Measurements from ENCODE around the gene SHISA2. TPM values are rescaled to one million over a fixed set of nuclear protein-coding genes. Genes with fewer than 3 reads are reported as not detected.

SHISA2 gene
- total RNA-seq, 3 donors from 2014 or later (not counting 1 experiment from before 2014, with no cell fraction given), result 0.11 TPM; not detected in 2

DNA sequence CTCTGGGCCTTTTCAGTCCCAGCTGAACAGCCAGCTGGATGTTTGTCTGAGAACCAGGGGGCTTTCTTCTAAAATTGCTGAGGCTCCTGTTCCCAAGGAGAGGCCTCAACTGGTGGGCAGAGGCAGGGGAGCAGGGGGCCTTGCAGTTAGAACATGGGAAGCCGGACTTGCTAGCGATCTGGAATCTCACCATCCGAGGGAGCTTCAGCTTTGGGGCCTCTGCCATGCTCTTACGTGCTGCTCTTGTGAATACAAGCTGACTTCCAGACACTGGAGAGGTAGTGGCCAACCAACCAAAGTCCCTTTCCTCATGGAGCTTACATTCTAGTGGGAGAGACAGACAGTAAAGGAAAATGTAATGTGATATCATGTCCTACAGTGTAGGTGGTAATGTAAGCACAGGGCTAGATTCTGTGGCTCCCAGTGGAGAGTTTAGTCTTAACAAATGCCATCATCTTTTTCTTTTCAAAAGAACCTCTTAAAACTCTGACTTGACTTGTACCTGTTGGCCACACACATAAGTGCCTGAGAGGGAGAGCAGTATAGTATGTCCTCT, 22.2 kb downstream of the SHISA2 start:
- no peak overlapping the region for H3K27ac Mint-ChIP-seq

DNA sequence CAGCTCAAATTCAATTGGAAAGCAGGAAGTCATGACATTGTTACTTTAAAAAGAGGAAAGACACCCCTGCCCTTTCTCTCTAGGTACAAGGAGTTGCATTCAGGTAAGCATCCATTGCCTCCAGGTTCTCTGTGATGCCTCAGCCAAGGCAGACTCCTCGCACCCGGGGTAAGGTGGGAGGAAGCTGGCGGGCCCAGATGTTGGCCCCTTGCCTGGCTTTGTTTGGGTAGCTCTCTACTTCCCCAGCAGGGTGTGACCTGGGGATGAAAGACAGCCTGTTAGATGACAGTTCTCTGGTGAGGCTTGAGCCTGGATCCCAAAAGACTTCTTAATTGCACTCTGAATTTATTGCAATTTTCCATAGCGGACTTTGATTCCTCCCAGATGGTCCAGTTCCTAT, 25.6 kb downstream of the SHISA2 start:
- Histone ChIP-seq H3K36me3 (ENCODE audit: control insufficient read depth, insufficient read depth, low read length) (no peaks in the 10 kb centered on the region), H3K27me3 (ENCODE audit: control insufficient read depth, insufficient read depth, low read length) (no peaks in the 10 kb centered on the region), H3K4me1 (ENCODE audit: control insufficient read depth, insufficient read depth, low read length) (no peaks in the 10 kb centered on the region), H3K4me3 (ENCODE audit: low read length) (no peak overlapping the region), H3K27ac (ENCODE audit: low read length) (no peak overlapping the region), H3K9me3 (ENCODE audit: control insufficient read depth, insufficient read depth, low read length) (no peaks in the 10 kb centered on the region)
- Mint-ChIP-seq H3K27me3 (ENCODE audit: low read depth in 2 of 2) (peaks cover 25 to 43% of the 10 kb centered on the region in 2 donors), H3K4me3 (no peak overlapping the region), H3K9me3 (no peaks in the 10 kb centered on the region), H3K36me3 (no peaks in the 10 kb centered on the region), H3K27ac (no peak overlapping the region), H3K4me1 (no peaks in the 10 kb centered on the region)
- TF ChIP-seq, protein P1, sequence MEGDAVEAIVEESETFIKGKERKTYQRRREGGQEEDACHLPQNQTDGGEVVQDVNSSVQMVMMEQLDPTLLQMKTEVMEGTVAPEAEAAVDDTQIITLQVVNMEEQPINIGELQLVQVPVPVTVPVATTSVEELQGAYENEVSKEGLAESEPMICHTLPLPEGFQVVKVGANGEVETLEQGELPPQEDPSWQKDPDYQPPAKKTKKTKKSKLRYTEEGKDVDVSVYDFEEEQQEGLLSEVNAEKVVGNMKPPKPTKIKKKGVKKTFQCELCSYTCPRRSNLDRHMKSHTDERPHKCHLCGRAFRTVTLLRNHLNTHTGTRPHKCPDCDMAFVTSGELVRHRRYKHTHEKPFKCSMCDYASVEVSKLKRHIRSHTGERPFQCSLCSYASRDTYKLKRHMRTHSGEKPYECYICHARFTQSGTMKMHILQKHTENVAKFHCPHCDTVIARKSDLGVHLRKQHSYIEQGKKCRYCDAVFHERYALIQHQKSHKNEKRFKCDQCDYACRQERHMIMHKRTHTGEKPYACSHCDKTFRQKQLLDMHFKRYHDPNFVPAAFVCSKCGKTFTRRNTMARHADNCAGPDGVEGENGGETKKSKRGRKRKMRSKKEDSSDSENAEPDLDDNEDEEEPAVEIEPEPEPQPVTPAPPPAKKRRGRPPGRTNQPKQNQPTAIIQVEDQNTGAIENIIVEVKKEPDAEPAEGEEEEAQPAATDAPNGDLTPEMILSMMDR (IDR thresholded peaks at IDR 0.05), result no peak
- WGBS (ENCODE audit: insufficient coverage), result 89% methylated on average over 4 of the region's 4 CpGs
- DNase-seq (no peak), ATAC-seq (no peak)
- intact Hi-C loops (cut with micrococcal nuclease), result no loop called here

More for the DNA sequence above, 22.2 kb downstream of the SHISA2 start:
- H3K4me3 Mint-ChIP-seq, result no peak overlapping the region
- H3K4me3 ChIP-seq (ENCODE audit: low read length), result no peak overlapping the region
- ATAC-seq (no peak), DNase-seq (no peak)
- peaks cover 15 to 19% of the 10 kb centered on the region in 2 donors for H3K27me3 Mint-ChIP-seq (ENCODE audit: low read depth in 2 of 2)
- H3K36me3 ChIP-seq (ENCODE audit: control insufficient read depth, insufficient read depth, low read length), result no peaks in the 10 kb centered on the region
- TF ChIP-seq, protein P1 (IDR thresholded peaks at IDR 0.05), result no peak
- no peaks in the 10 kb centered on the region for H3K9me3 ChIP-seq (ENCODE audit: control insufficient read depth, insufficient read depth, low read length)
- no peaks in the 10 kb centered on the region for H3K4me1 Mint-ChIP-seq
- no peaks in the 10 kb centered on the region for H3K9me3 Mint-ChIP-seq
- 89% methylated on average over 4 of the region's 4 CpGs for WGBS (ENCODE audit: insufficient coverage)
- H3K27me3 ChIP-seq (ENCODE audit: control insufficient read depth, insufficient read depth, low read length), result no peaks in the 10 kb centered on the region
- H3K36me3 Mint-ChIP-seq, result no peaks in the 10 kb centered on the region
- H3K27ac ChIP-seq (ENCODE audit: low read length), result no peak overlapping the region
- H3K4me1 ChIP-seq (ENCODE audit: control insufficient read depth, insufficient read depth, low read length), result no peaks in the 10 kb centered on the region
- intact Hi-C loops (cut with micrococcal nuclease), result no loop called here

DNA sequence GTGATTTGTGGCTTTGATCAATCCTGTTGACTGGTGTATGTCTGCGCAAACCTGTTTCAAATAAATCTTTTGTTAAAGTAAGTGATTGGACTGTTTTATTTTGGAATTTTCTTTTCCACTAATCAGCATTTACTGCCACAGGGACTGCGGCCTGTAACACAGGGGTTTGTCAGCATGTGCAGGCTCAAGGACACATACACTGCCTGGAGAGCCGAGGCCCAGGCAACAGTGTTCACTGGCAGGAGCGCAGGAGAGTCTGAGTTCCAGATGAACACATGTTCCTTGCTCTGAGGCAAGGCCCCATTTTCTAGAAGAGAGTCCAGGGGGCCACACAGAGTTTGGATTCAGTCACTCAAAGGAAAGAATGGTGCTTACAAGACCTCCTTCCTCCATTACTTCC, 26.0 kb downstream of the SHISA2 start:
- no peaks in the 10 kb centered on the region for H3K9me3 Mint-ChIP-seq
- no peaks in the 10 kb centered on the region for H3K36me3 Mint-ChIP-seq
- no peaks in the 10 kb centered on the region for H3K36me3 ChIP-seq (ENCODE audit: control insufficient read depth, insufficient read depth, low read length)
- WGBS (ENCODE audit: insufficient coverage), result 92% methylated on average over 4 of the region's 4 CpGs
- no peaks in the 10 kb centered on the region for H3K27me3 ChIP-seq (ENCODE audit: control insufficient read depth, insufficient read depth, low read length)
- no peaks in the 10 kb centered on the region for H3K4me1 ChIP-seq (ENCODE audit: control insufficient read depth, insufficient read depth, low read length)
- H3K27me3 Mint-ChIP-seq (ENCODE audit: low read depth in 2 of 2), result peaks cover 24 to 45% of the 10 kb centered on the region in 2 donors
- no peaks in the 10 kb centered on the region for H3K4me1 Mint-ChIP-seq
- intact Hi-C loops (cut with micrococcal nuclease), result no loop called here
- no peak overlapping the region for H3K27ac Mint-ChIP-seq
- ATAC-seq (no peak), DNase-seq (no peak)
- H3K4me3 Mint-ChIP-seq, result no peak overlapping the region
- TF ChIP-seq, protein P1 (IDR thresholded peaks at IDR 0.05), result no peak
- no peaks in the 10 kb centered on the region for H3K9me3 ChIP-seq (ENCODE audit: control insufficient read depth, insufficient read depth, low read length)
- H3K27ac ChIP-seq (ENCODE audit: low read length), result no peak overlapping the region
- H3K4me3 ChIP-seq (ENCODE audit: low read length), result no peak overlapping the region

DNA sequence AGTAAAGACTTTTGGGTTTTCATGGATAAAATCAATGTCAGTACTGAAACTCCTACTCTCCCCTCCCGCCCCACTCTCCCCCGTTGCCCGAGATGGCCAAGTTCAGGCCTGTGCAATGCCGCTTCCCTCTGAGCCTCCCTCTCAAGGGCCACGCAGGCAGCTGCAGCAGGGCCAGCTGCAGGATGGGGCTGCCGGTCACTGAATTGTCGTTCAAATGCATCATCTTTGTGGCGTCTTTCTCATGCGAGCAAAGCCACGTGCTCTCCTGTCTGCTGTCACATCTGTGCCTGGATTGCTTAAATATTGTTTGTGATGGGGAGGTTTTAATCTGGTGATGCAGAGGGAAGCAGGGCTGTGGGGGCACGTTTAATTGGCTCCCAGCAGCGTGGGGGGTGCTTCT, 26.6 kb downstream of the SHISA2 start:
- no peak for DNase-seq
- Mint-ChIP-seq H3K36me3 (no peaks in the 10 kb centered on the region), H3K4me1 (no peaks in the 10 kb centered on the region), H3K9me3 (no peaks in the 10 kb centered on the region), H3K27ac (no peak overlapping the region), H3K4me3 (no peak overlapping the region), H3K27me3 (ENCODE audit: low read depth in 2 of 2) (peaks cover 20 to 43% of the 10 kb centered on the region in 2 donors)
- no peaks in the 10 kb centered on the region for H3K27me3 ChIP-seq (ENCODE audit: control insufficient read depth, insufficient read depth, low read length)
- no peaks in the 10 kb centered on the region for H3K36me3 ChIP-seq (ENCODE audit: control insufficient read depth, insufficient read depth, low read length)
- TF ChIP-seq, protein P1 (IDR thresholded peaks at IDR 0.05), result no peak
- WGBS (ENCODE audit: insufficient coverage), result 79% methylated on average over 12 of the region's 12 CpGs
- ATAC-seq, result no peak
- no peak overlapping the region for H3K4me3 ChIP-seq (ENCODE audit: low read length)
- intact Hi-C loops (cut with micrococcal nuclease), result no loop called here
- H3K4me1 ChIP-seq (ENCODE audit: control insufficient read depth, insufficient read depth, low read length), result no peaks in the 10 kb centered on the region
- no peaks in the 10 kb centered on the region for H3K9me3 ChIP-seq (ENCODE audit: control insufficient read depth, insufficient read depth, low read length)
- H3K27ac ChIP-seq (ENCODE audit: low read length), result no peak overlapping the region

Data from natural killer cell (primary cell).